K562 (cell line): ENCODE data around the gene OBSCN. TPM values are rescaled to one million over a fixed set of nuclear protein-coding genes. Genes with fewer than 3 reads are reported as not detected.

Source experiments
- ATAC-seq: fragments of 200-7000 bp; cut with Tn5 transposase; 3 replicates; pipeline ENCODE4 v1.9.1; 2020; ENCODE audit warnings: moderate library complexity
- BruUV-seq: library from RNA; stranded (reverse); fragments of 400-500 nt; replicated peaks from 2 replicates; lab custom pipeline; 2021; lab: Mats Ljungman, UMichigan
- CTCF ChIA-PET: fragments of 300-600 bp; formaldehyde crosslinking; extraction: SDS; loops from one replicate; lab custom pipeline; 2021; ENCODE audit warnings: low intra/inter-chr PET ratio; lab: Yijun Ruan, JAX
- POLR2A ChIA-PET: fragments of 300-600, 350-650 bp; sonication (Branson Sonifier 250); formaldehyde crosslinking; extraction: SDS; loops from one replicate; lab custom pipeline; 2021; ENCODE audit warnings: antibody characterized with exemption, inconsistent platforms; lab: Yijun Ruan, JAX
- DNase-seq, 4 experiments: peaks; one replicate each; pipeline versions ENCODE4 v3.0.0 to v3.0.0-alpha.2; 2011 to 2018; ENCODE audit warnings: low spot score in 3 of 4, mixed read lengths in 3 of 4; ENCODE audit errors: extremely low read depth in 1 of 4
- FAIRE-seq: peaks from 2 replicates; lab custom pipeline; 2011; peaks lifted over from hg19 to GRCh38; lab: Jason Lieb, UNC
- H2AFZ ChIP-seq: 2 replicates; pipeline ENCODE4 v1.6.0; 2011; ENCODE audit warnings: low read depth, low read length, control low read depth, inconsistent platforms
- H3K27ac ChIP-seq: fragments of 200-600 bp; 3 replicates; pipeline ENCODE4 v1.8.0; 2011; ENCODE audit warnings: low read depth, mild to moderate bottlenecking, control low read depth, inconsistent platforms, low read length, moderate library complexity, mixed read lengths; ENCODE audit errors: extremely low read depth
- H3K27me3 ChIP-seq, 2 experiments: fragments of 300-600 bp in 1 of 2; 2 replicates in 1 of 2; 3 replicates in 1 of 2; pipeline versions ENCODE4 v1.6.0 to v1.8.0; 2011; ENCODE audit warnings: inconsistent platforms in 2 of 2, low read length in 2 of 2, mild to moderate bottlenecking in 1 of 2, mixed read lengths in 1 of 2, moderate library complexity in 1 of 2; ENCODE audit not compliant: control insufficient read depth in 2 of 2, insufficient read depth in 2 of 2
- H3K36me3 ChIP-seq: fragments of 300-600 bp; 3 replicates; pipeline ENCODE4 v1.8.0; 2011; ENCODE audit warnings: mild to moderate bottlenecking, low read length, inconsistent platforms; ENCODE audit not compliant: control insufficient read depth, insufficient read depth
- H3K4me1 ChIP-seq, 2 experiments: fragments of 200-600 bp in 1 of 2; replicated peaks in 1 of 2; 2 replicates in 1 of 2; 3 replicates in 1 of 2; pipeline versions ENCODE4 v1.5.1 to v1.8.0; 2011; ENCODE audit warnings: inconsistent platforms in 2 of 2, low read length in 2 of 2, mild to moderate bottlenecking in 1 of 2, mixed read lengths in 1 of 2, moderate library complexity in 1 of 2; ENCODE audit not compliant: control insufficient read depth in 2 of 2, insufficient read depth in 2 of 2
- H3K4me2 ChIP-seq: 2 replicates; pipeline ENCODE4 v1.6.1; 2011; ENCODE audit warnings: low read length, control low read depth, inconsistent platforms, mixed read lengths; ENCODE audit not compliant: insufficient read depth
- H3K4me3 ChIP-seq: fragments of 200-600 bp; sonication (generic), shearing (Covaris generic); 2 replicates; pipeline ENCODE4 v1.5.1; 2016; ENCODE audit warnings: control low read depth, inconsistent platforms
- H3K79me2 ChIP-seq: fragments of 200-600 bp; 3 replicates; pipeline ENCODE4 v1.8.0; 2011; ENCODE audit warnings: low read length, inconsistent platforms; ENCODE audit not compliant: control insufficient read depth, insufficient read depth
- H3K9ac ChIP-seq, 2 experiments: 2 replicates each; pipeline versions ENCODE4 v1.6.0 to v1.6.1; 2011; ENCODE audit warnings: low read depth in 2 of 2, low read length in 2 of 2, control low read depth in 1 of 2, inconsistent platforms in 1 of 2, mild to moderate bottlenecking in 1 of 2, mixed read lengths in 1 of 2; ENCODE audit not compliant: insufficient read depth in 1 of 2
- H3K9me1 ChIP-seq: one replicate; pipeline ENCODE4 v1.6.0; 2011; ENCODE audit warnings: inconsistent platforms, mild to moderate bottlenecking, low read length, moderate library complexity; ENCODE audit not compliant: control insufficient read depth, insufficient read depth
- H3K9me3 ChIP-seq: replicated peaks from 2 replicates; pipeline ENCODE4 v1.5.1; 2011; ENCODE audit warnings: low read depth, low read length, inconsistent platforms; ENCODE audit not compliant: control insufficient read depth, insufficient read depth
- H4K20me1 ChIP-seq: replicated peaks from 2 replicates; pipeline ENCODE4 v1.6.1; 2011; ENCODE audit warnings: low read length, inconsistent platforms, mixed read lengths; ENCODE audit not compliant: control insufficient read depth, insufficient read depth
- CEBPB ChIP-seq: fragments of 450-650 bp; IDR thresholded peaks from 2 replicates; pipeline ENCODE4 v1.6.1; 2016; ENCODE audit warnings: missing genetic modification characterization, missing compliant biosample characterization
- POLR2G ChIP-seq: fragments of 200-400 bp; formaldehyde crosslinking; IDR thresholded peaks from 2 replicates; pipeline ENCODE4 v1.6.1; 2017; ENCODE audit warnings: low read depth, mild to moderate bottlenecking, antibody characterized with exemption, low read length, moderate library complexity
- ZNF133 ChIP-seq: fragments of 250-450 bp; sonication (Bioruptor Pico); IDR thresholded peaks from 2 replicates; pipeline ENCODE4 v1.4.0; 2020; ENCODE audit warnings: mild to moderate bottlenecking
- ZNF217 ChIP-seq: sonication (generic); formaldehyde crosslinking; IDR thresholded peaks from 2 replicates; pipeline ENCODE4 v1.8.0; 2022; ENCODE audit warnings: mild to moderate bottlenecking, missing genetic modification reagents
- ZNF764 ChIP-seq: fragments of 250-450 bp; sonication (Bioruptor Pico); IDR thresholded peaks from 2 replicates; pipeline ENCODE4 v1.4.0; 2020; ENCODE audit warnings: low read depth, mild to moderate bottlenecking, moderate library complexity
- WGBS: fragments of 100-300 bp; shearing (Covaris generic); methylation state at CpG from one replicate; pipeline ENCODE4 v1.1.6; 2016; ENCODE audit warnings: low coverage, mixed read lengths; ENCODE audit not compliant: insufficient coverage; ENCODE audit errors: missing lambda C conversion rate; 5-methylcytosine and 5-hydroxymethylcytosine counted together
- in situ Hi-C: fragments of 300-500 bp; cut with MboI; formaldehyde crosslinking; loops from 4 replicates; pipeline ENCODE4 v1.15.0; 2018; ENCODE audit warnings: inconsistent platforms, mixed read lengths
- intact Hi-C: fragments of 100-400 bp; cut with micrococcal nuclease; formaldehyde crosslinking; loops from 2 replicates; pipeline ENCODE4 v1.14.2; 2022
- polyA plus RNA-seq, 8 experiments: library from polyadenylated mRNA; depleted of rRNA in 4 of 8; stranded (reverse) in 5 of 8; unstranded in 3 of 8; fragments of >200 nt; fragmentation: Nextera tagmentation in 2 of 8; fragmentation: Illumina TruSeq in 1 of 8; extraction: Ambion mirVana in 2 of 8; extraction: Trizol in 1 of 8; gene quantifications; 2 replicates each; pipeline versions ENCODE4 v1.2.1 to v1.2.3, GENCODE V29; 2011 to 2014; ENCODE audit warnings: inconsistent platforms in 1 of 8, missing spikeins in 1 of 8
- total RNA-seq, 7 experiments: library from RNA; depleted of rRNA in 6 of 7; stranded (reverse); fragments of >200 nt in 6 of 7; fragmentation: Illumina TruSeq in 2 of 7; extraction: Trizol in 2 of 7; gene quantifications; 2 replicates each; pipeline versions ENCODE4 v1.2.1 to v1.2.3, GENCODE V29; 2011 to 2021; ENCODE audit warnings: low replicate concordance in 1 of 7
- TF ChIP-seq, protein P1 (sequence below): sonication (generic); formaldehyde crosslinking; IDR thresholded peaks from 2 replicates; pipeline ENCODE4 v1.8.1; 2023; ENCODE audit warnings: mild to moderate bottlenecking, missing genetic modification reagents
- TF ChIP-seq, protein P2 (sequence below): fragments of 450-650 bp; formaldehyde crosslinking; IDR thresholded peaks from 2 replicates; pipeline ENCODE4 v1.4.0; 2020; ENCODE audit warnings: mild to moderate bottlenecking, moderate library complexity
- TF ChIP-seq, protein P3 (sequence below): fragments of 250-450 bp; sonication (Bioruptor Pico); IDR thresholded peaks from 2 replicates; pipeline ENCODE4 v1.5.0; 2021; ENCODE audit warnings: mild to moderate bottlenecking, borderline replicate concordance

The OBSCN gene
- total and polyA plus RNA-seq, 9 of the 15 experiments (the other 6 are each of a cell fraction or from before 2014, with no cell fraction given): 0.18 to 19.7 (median 3.6) TPM

DNA sequence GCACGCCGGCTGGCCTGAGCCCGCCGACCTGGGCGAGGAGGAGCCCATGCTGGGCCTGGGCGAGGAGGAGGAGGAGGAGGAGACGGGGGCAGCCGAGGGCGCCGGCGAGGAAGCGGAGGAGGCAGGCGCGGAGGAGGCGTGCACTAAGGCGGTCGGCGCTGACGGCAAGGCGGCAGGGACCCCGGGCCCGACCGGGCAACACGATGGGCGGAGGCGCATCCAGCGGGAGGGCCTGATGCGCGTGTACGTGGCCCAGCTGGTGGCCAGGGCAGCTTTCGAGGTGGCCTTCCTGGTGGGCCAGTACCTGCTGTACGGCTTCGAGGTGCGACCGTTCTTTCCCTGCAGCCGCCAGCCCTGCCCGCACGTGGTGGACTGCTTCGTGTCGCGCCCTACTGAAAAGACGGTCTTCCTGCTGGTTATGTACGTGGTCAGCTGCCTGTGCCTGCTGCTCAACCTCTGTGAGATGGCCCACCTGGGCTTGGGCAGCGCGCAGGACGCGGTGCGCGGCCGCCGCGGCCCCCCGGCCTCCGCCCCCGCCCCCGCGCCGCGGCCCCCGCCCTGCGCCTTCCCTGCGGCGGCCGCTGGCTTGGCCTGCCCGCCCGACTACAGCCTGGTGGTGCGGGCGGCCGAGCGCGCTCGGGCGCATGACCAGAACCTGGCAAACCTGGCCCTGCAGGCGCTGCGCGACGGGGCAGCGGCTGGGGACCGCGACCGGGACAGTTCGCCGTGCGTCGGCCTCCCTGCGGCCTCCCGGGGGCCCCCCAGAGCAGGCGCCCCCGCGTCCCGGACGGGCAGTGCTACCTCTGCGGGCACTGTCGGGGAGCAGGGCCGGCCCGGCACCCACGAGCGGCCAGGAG is 49.5 kb upstream of the OBSCN start:
- intact Hi-C loops: no loop called here
- TF ChIP-seq, protein P1, sequence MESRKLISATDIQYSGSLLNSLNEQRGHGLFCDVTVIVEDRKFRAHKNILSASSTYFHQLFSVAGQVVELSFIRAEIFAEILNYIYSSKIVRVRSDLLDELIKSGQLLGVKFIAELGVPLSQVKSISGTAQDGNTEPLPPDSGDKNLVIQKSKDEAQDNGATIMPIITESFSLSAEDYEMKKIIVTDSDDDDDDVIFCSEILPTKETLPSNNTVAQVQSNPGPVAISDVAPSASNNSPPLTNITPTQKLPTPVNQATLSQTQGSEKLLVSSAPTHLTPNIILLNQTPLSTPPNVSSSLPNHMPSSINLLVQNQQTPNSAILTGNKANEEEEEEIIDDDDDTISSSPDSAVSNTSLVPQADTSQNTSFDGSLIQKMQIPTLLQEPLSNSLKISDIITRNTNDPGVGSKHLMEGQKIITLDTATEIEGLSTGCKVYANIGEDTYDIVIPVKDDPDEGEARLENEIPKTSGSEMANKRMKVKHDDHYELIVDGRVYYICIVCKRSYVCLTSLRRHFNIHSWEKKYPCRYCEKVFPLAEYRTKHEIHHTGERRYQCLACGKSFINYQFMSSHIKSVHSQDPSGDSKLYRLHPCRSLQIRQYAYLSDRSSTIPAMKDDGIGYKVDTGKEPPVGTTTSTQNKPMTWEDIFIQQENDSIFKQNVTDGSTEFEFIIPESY (CRISPR knock-in tag): 0 out of 2 replicates have a peak, but pooled peaks have one; percentile 39
- TF ChIP-seq, protein P2, sequence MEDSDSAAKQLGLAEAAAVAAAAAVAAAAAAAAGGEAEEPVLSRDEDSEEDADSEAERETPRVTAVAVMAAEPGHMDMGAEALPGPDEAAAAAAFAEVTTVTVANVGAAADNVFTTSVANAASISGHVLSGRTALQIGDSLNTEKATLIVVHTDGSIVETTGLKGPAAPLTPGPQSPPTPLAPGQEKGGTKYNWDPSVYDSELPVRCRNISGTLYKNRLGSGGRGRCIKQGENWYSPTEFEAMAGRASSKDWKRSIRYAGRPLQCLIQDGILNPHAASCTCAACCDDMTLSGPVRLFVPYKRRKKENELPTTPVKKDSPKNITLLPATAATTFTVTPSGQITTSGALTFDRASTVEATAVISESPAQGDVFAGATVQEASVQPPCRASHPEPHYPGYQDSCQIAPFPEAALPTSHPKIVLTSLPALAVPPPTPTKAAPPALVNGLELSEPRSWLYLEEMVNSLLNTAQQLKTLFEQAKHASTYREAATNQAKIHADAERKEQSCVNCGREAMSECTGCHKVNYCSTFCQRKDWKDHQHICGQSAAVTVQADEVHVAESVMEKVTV (CRISPR knock-in tag): no peak
- TF ChIP-seq ZNF217 (CRISPR knock-in tag) (no peak), ZNF764 (CRISPR knock-in tag) (no peak), CEBPB (tag) (no peak), ZNF133 (CRISPR knock-in tag) (no peak), POLR2G (peak; percentile 25; the same call in 1 of the 2 replicates)
- TF ChIP-seq, protein P3, sequence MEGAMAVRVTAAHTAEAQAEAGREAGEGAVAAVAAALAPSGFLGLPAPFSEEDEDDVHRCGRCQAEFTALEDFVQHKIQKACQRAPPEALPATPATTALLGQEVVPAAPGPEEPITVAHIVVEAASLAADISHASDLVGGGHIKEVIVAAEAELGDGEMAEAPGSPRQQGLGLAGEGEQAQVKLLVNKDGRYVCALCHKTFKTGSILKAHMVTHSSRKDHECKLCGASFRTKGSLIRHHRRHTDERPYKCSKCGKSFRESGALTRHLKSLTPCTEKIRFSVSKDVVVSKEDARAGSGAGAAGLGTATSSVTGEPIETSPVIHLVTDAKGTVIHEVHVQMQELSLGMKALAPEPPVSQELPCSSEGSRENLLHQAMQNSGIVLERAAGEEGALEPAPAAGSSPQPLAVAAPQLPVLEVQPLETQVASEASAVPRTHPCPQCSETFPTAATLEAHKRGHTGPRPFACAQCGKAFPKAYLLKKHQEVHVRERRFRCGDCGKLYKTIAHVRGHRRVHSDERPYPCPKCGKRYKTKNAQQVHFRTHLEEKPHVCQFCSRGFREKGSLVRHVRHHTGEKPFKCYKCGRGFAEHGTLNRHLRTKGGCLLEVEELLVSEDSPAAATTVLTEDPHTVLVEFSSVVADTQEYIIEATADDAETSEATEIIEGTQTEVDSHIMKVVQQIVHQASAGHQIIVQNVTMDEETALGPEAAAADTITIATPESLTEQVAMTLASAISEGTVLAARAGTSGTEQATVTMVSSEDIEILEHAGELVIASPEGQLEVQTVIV: no peak
- POLR2A ChIA-PET: interaction anchor here (0.6 to 1.0 kb wide), 3 partner anchors 10 to 333 kb away, joined by 3 to 7 read pairs (median 4); no protein-coding TSS in a partner anchor

More for the DNA sequence above, 49.5 kb upstream of the OBSCN start:
- no TSS peak for BruUV-seq
- no peak overlapping the region for H3K9ac ChIP-seq
- H3K79me2 ChIP-seq: no peaks in the 10 kb centered on the region
- FAIRE-seq (no peak), ATAC-seq (no peak), DNase-seq (no peak)
- H3K27me3 ChIP-seq: no peaks in the 10 kb centered on the region
- H3K27ac ChIP-seq: no peak overlapping the region
- H2AFZ ChIP-seq: no peak overlapping the region
- no peaks in the 10 kb centered on the region; the same call in 1 of the 2 replicates for H4K20me1 ChIP-seq
- no peaks in the 10 kb centered on the region for H3K36me3 ChIP-seq
- H3K4me2 ChIP-seq: no peak overlapping the region
- H3K9me3 ChIP-seq: no peaks in the 10 kb centered on the region
- H3K4me1 ChIP-seq: peaks cover 0 to 58% of the 10 kb centered on the region in 2 experiments; a peak in 3 of 5 replicates
- in situ Hi-C loops: no loop called here
- CTCF ChIA-PET: no interaction called here
- H3K4me3 ChIP-seq: no peak overlapping the region
- WGBS: 94% methylated on average over 40 of the region's 98 CpGs
- peaks cover 3% of the 10 kb centered on the region for H3K9me1 ChIP-seq
